ENCODE measurements around the gene ERGIC1. TPM values are rescaled to one million over a fixed set of nuclear protein-coding genes. Genes with fewer than 3 reads are reported as not detected.

ERGIC1 gene
- total and polyA plus RNA-seq, 2 of the 8 experiments (the other 6 are each of a cell fraction or from before 2014, with no cell fraction given), result 95.3 to 106 TPM

- Histone ChIP-seq H3K9ac (replicated peaks in 1 of 4; ENCODE audit: extremely low read depth in 1 of 4, low read depth in 3 of 4, low read length in 3 of 4) (no peak overlapping the region), H3K56ac (replicated peaks; ENCODE audit: insufficient read length, low read depth, low read length) (no peak overlapping the region), H2BK5ac (ENCODE audit: low read depth, low read length) (no peak overlapping the region), H2AK5ac (ENCODE audit: low read depth, low read length) (no peak overlapping the region), H3K4ac (replicated peaks; ENCODE audit: insufficient read length, low read depth, low read length) (no peak overlapping the region), H3K79me1 (ENCODE audit: low read depth, low read length) (no peaks in the 10 kb centered on the region), H3K4me2 (ENCODE audit: insufficient read depth in 1 of 2, low read depth in 2 of 2, low read length in 2 of 2) (no peak overlapping the region), H3K27ac (ENCODE audit: low read depth, low read length) (no peak overlapping the region), H2BK15ac (ENCODE audit: low read length) (no peak overlapping the region), H2AFZ (ENCODE audit: low read length) (no peak overlapping the region), H4K91ac (replicated peaks; ENCODE audit: insufficient read length, low read length) (no peak overlapping the region), H4K20me1 (replicated peaks in 1 of 2; ENCODE audit: control insufficient read depth in 1 of 2, insufficient read depth in 2 of 2, low read length in 2 of 2) (no peaks in the 10 kb centered on the region), H3K23me2 (ENCODE audit: low read depth, low read length) (no peaks in the 10 kb centered on the region), H3K4me1 (replicated peaks in 1 of 4; ENCODE audit: control insufficient read depth in 3 of 4, insufficient read depth in 4 of 4, low read length in 3 of 4) (no peaks in the 10 kb centered on the region), H3K23ac (ENCODE audit: insufficient read length) (no peak overlapping the region), H2BK12ac (ENCODE audit: low read depth, low read length) (no peak overlapping the region), H3K9me3 (ENCODE audit: insufficient read depth in 2 of 2, low read depth in 1 of 2, low read length in 1 of 2) (no peaks in the 10 kb centered on the region), H4K5ac (ENCODE audit: insufficient read length, low read depth, low read length) (no peak overlapping the region), H3K18ac (ENCODE audit: extremely low read depth, low read length) (no peak overlapping the region), H3K79me2 (ENCODE audit: control insufficient read depth in 1 of 2, insufficient read depth in 2 of 2, low read length in 2 of 2) (no peaks in the 10 kb centered on the region), H3K4me3 (ENCODE audit: extremely low read depth in 1 of 4, insufficient read depth in 2 of 4, low read depth in 3 of 4, low read length in 4 of 4) (no peak overlapping the region), H3K36me3 (ENCODE audit: control insufficient read depth in 2 of 4, insufficient read depth in 4 of 4, low read length in 3 of 4) (no peaks in the 10 kb centered on the region), H2BK20ac (ENCODE audit: low read length) (no peak overlapping the region), H3K27me3 (replicated peaks in 1 of 4; ENCODE audit: control insufficient read depth in 3 of 4, extremely low read depth in 1 of 4, insufficient read depth in 3 of 4, low read length in 3 of 4) (no peaks in the 10 kb centered on the region), H4K8ac (ENCODE audit: extremely low read depth, insufficient read depth, low read length) (no peak overlapping the region; the same call in 1 of the 2 replicates), H2BK120ac (replicated peaks; ENCODE audit: low read depth, low read length) (no peak overlapping the region), H3K14ac (ENCODE audit: insufficient read length) (no peak overlapping the region)
- DNase-seq (ENCODE audit: low read depth in 1 of 2, low spot score in 2 of 2), result no peak
- WGBS, 2 experiments (ENCODE audit: extremely low coverage in 1 of 2, insufficient coverage in 1 of 2, insufficient read length in 1 of 2, insufficient replicate concordance in 2 of 2, low coverage in 1 of 2, low lambda C conversion rate in 2 of 2, missing lambda C conversion rate in 1 of 2), result 86% methylated on average over 16 of the region's 16 CpGs; no CpG with 5 or more reads in 1 of the 2 experiments
- POLR2A ChIA-PET (ENCODE audit: partially characterized antibody), result interaction anchor here (0.9 kb wide), 1 partner anchor 33 kb away, joined by 3 read pairs; no protein-coding TSS in a partner anchor
- CTCF ChIA-PET (ENCODE audit: partially characterized antibody), result interaction anchor here (0.6 to 1.4 kb wide), 4 partner anchors 30 to 687 kb away, joined by 3 to 6 read pairs (median 3); no protein-coding TSS in a partner anchor
- FAIRE-seq, result no peak
- no peak for TF ChIP-seq TBP (IDR thresholded peaks at IDR 0.05; ENCODE audit: low read depth, low read length)
- no peak for TF ChIP-seq JUND (IDR thresholded peaks at IDR 0.05; ENCODE audit: low read length)
- no peak for TF ChIP-seq GTF2F1 (IDR thresholded peaks at IDR 0.05; ENCODE audit: borderline replicate concordance, low read depth, low read length)
- TF ChIP-seq YY1 (IDR thresholded peaks at IDR 0.05; ENCODE audit: low read depth, low read length), result no peak
- TF ChIP-seq MAFK (IDR thresholded peaks at IDR 0.05; ENCODE audit: low read depth, low read length), result no peak
- TF ChIP-seq BACH1 (IDR thresholded peaks at IDR 0.05; ENCODE audit: low read length), result no peak
- TF ChIP-seq CEBPB (IDR thresholded peaks at IDR 0.05; ENCODE audit: low read depth, low read length), result no peak
- TF ChIP-seq CTCF (IDR thresholded peaks at IDR 0.05; ENCODE audit: control extremely low read depth in 1 of 3, insufficient read depth in 1 of 3, low read depth in 1 of 3, low read length in 3 of 3), result no peak
- no peak for TF ChIP-seq ZNF274 (IDR thresholded peaks at IDR 0.05; ENCODE audit: borderline replicate concordance, extremely low read depth, low read length)
- TF ChIP-seq SUZ12 (IDR thresholded peaks at IDR 0.05; ENCODE audit: low read length), result no peak
- TF ChIP-seq SIN3A (conservative IDR thresholded peaks at IDR 0.05 in 1 of 2, IDR thresholded peaks at IDR 0.05 in 1 of 2; ENCODE audit: low read depth in 1 of 2, low read length in 2 of 2), result no peak
- TF ChIP-seq RBBP5 (IDR thresholded peaks at IDR 0.05; ENCODE audit: borderline replicate concordance, low read depth, low read length), result no peak
Observed at GRCh38 chr5:172800088-172800551, 33.9 kb upstream of the ERGIC1 start.
